ENCODE data around the gene NAP1L5.

DNA sequence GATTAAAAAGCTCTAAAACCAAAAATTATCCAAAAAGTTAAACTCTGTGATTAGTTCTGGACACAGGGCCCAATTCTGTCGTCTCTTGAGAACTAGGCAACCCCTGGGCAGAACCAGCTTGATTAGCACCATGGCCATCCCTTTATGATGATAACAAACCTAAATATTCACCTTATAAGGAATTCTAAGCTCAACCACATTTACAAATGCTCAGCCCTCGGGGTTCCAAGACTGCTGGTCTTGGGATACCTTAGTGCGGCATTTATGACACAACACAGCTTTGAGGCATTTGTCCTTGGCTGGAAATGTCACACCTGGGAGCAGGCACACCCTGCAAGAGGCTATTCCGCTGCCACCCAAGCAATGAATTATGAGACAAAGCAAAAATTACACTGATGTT is 27.5 kb upstream of the NAP1L5 start:
- TF ChIP-seq, protein P1, sequence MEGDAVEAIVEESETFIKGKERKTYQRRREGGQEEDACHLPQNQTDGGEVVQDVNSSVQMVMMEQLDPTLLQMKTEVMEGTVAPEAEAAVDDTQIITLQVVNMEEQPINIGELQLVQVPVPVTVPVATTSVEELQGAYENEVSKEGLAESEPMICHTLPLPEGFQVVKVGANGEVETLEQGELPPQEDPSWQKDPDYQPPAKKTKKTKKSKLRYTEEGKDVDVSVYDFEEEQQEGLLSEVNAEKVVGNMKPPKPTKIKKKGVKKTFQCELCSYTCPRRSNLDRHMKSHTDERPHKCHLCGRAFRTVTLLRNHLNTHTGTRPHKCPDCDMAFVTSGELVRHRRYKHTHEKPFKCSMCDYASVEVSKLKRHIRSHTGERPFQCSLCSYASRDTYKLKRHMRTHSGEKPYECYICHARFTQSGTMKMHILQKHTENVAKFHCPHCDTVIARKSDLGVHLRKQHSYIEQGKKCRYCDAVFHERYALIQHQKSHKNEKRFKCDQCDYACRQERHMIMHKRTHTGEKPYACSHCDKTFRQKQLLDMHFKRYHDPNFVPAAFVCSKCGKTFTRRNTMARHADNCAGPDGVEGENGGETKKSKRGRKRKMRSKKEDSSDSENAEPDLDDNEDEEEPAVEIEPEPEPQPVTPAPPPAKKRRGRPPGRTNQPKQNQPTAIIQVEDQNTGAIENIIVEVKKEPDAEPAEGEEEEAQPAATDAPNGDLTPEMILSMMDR (IDR thresholded peaks at IDR 0.05 in 2 of 3, conservative IDR thresholded peaks at IDR 0.05 in 1 of 3; ENCODE audit: insufficient read depth in 2 of 3, low read depth in 1 of 3, low read length in 3 of 3) = no peak
- TF ChIP-seq ELF4 (CRISPR knock-in tag; IDR thresholded peaks at IDR 0.05) (no peak), KLF16 (IDR thresholded peaks at IDR 0.05) (no peak), ZFP36 (IDR thresholded peaks at IDR 0.05; ENCODE audit: low read depth, low read length, partially characterized antibody) (no peak), POLR2AphosphoS5 (IDR thresholded peaks at IDR 0.05; ENCODE audit: control insufficient read depth, insufficient read depth, low read depth, low read length) (no peak), MED1 (CRISPR knock-in tag; IDR thresholded peaks at IDR 0.05; ENCODE audit: borderline replicate concordance) (no peak), HDGF (IDR thresholded peaks at IDR 0.05) (no peak), ZNF518B (CRISPR knock-in tag; IDR thresholded peaks at IDR 0.05) (no peak), CBX8 (IDR thresholded peaks at IDR 0.05; ENCODE audit: borderline replicate concordance, extremely low read depth, low read depth, low read length, poor library complexity, severe bottlenecking) (no peak), RBM22 (IDR thresholded peaks at IDR 0.05; ENCODE audit: low read depth, low read length, poor library complexity, severe bottlenecking) (no peak)
- TF ChIP-seq, protein P2, sequence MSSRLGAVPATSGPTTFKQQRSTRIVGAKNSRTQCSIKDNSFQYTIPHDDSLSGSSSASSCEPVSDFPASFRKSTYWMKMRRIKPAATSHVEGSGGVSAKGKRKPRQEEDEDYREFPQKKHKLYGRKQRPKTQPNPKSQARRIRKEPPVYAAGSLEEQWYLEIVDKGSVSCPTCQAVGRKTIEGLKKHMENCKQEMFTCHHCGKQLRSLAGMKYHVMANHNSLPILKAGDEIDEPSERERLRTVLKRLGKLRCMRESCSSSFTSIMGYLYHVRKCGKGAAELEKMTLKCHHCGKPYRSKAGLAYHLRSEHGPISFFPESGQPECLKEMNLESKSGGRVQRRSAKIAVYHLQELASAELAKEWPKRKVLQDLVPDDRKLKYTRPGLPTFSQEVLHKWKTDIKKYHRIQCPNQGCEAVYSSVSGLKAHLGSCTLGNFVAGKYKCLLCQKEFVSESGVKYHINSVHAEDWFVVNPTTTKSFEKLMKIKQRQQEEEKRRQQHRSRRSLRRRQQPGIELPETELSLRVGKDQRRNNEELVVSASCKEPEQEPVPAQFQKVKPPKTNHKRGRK (tag; IDR thresholded peaks at IDR 0.05) = no peak

All from K562 (cell line).